Uterus (tissue), 2 donors: ENCODE results near the gene TUBA1C.
A peak's percentile ranks its signal among the peaks of the same experiment; 100 is the strongest.

Experiments
- POLR2A ChIP-seq, 2 donors: fragments of 450-650 bp; IDR thresholded peaks; one replicate each; pipeline ENCODE4 v1.6.1; 2016; ENCODE audit warnings: antibody characterized with exemption in 2 of 2, mild to moderate bottlenecking in 1 of 2, moderate library complexity in 1 of 2
- TF ChIP-seq, protein P1 (sequence below), 4 experiments: fragments of 200-600 bp in 2 of 4; fragments of 450-650 bp in 2 of 4; sonication (generic) in 2 of 4; IDR thresholded peaks; one replicate each; pipeline ENCODE4 v1.5.1; 2016 to 2019; ENCODE audit warnings: antibody characterized with exemption in 4 of 4, mild to moderate bottlenecking in 2 of 4, moderate library complexity in 1 of 4

- TF ChIP-seq POLR2A (IDR thresholded peaks at IDR 0.05) = peak; percentile 17 to 58
- TF ChIP-seq, protein P1, sequence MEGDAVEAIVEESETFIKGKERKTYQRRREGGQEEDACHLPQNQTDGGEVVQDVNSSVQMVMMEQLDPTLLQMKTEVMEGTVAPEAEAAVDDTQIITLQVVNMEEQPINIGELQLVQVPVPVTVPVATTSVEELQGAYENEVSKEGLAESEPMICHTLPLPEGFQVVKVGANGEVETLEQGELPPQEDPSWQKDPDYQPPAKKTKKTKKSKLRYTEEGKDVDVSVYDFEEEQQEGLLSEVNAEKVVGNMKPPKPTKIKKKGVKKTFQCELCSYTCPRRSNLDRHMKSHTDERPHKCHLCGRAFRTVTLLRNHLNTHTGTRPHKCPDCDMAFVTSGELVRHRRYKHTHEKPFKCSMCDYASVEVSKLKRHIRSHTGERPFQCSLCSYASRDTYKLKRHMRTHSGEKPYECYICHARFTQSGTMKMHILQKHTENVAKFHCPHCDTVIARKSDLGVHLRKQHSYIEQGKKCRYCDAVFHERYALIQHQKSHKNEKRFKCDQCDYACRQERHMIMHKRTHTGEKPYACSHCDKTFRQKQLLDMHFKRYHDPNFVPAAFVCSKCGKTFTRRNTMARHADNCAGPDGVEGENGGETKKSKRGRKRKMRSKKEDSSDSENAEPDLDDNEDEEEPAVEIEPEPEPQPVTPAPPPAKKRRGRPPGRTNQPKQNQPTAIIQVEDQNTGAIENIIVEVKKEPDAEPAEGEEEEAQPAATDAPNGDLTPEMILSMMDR (IDR thresholded peaks at IDR 0.05) = no peak
Observed at GRCh38 chr12:49322708-49323523, 58.0 kb downstream of the TUBA1C start, which contains the start of gene TROAP.
